ENCODE results near the gene ADRA2C. TPM values are rescaled to one million over a fixed set of nuclear protein-coding genes. Genes with fewer than 3 reads are reported as not detected.

ADRA2C gene
- total RNA-seq, 1 experiment from 2014 or later, result 28.1 TPM

DNA sequence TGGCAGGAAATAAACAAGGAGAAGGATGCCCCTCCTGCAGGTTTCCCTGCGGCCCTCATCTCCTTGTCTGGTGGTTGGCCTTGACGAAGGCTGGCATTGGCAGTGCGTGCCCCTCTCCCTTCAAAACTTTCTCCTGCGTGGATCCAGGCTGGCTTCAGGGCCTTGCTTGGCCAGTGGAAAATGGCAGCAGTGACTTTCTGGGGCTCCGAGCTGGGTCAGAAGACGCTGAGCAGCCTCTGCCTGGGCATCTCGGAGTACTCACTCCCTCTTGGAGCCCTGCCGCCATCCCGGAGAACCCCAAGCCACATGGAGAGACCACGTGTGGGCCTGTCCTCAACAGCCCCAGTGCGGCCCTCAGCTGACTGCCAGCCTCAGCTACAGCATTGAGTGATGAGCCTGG lies 39.5 kb downstream of the ADRA2C start (continued):
- TF ChIP-seq TCF7L2 (IDR thresholded peaks at IDR 0.05; ENCODE audit: borderline replicate concordance, extremely low read depth, insufficient read depth, insufficient read length) (no peak), RAD21 (IDR thresholded peaks at IDR 0.05; ENCODE audit: low read depth) (no peak), EGR1 (IDR thresholded peaks at IDR 0.05; ENCODE audit: low read depth) (no peak), CBX3 (IDR thresholded peaks at IDR 0.05; ENCODE audit: low read depth) (no peak), SP1 (IDR thresholded peaks at IDR 0.05; ENCODE audit: low read depth) (no peak), YY1 (IDR thresholded peaks at IDR 0.05; ENCODE audit: extremely low read depth, insufficient replicate concordance, low read depth, low read length) (no peak)
- TF ChIP-seq, protein P1, sequence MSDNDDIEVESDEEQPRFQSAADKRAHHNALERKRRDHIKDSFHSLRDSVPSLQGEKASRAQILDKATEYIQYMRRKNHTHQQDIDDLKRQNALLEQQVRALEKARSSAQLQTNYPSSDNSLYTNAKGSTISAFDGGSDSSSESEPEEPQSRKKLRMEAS (IDR thresholded peaks at IDR 0.05), result no peak

DNA sequence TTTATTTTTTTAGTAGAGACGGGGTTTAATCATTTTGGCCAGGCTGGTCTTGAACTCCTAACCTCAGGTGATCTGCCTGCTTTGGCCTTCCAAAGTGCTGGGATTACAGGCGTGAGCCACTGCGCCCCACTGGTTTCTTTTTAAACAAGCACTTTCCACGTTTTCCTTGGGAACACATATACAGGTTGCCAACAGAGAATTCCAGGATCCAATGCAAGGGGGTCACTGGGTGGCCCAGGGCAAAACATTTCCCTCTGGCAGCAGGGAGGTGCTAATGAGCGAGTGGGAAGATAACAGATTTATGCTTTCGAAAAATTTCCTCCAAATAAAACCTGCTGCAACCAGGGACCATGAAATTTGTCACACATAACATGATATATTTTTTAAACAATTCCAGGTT lies 41.1 kb downstream of the ADRA2C start:
- Histone ChIP-seq H3K4me1 (ENCODE audit: control insufficient read depth in 1 of 2, insufficient read depth in 2 of 2, low read length in 2 of 2) (no peaks in the 10 kb centered on the region), H3K36me3 (ENCODE audit: control insufficient read depth in 1 of 2, insufficient read depth in 2 of 2, low read length in 2 of 2) (no peaks in the 10 kb centered on the region), H3K9me3 (ENCODE audit: control insufficient read depth in 1 of 2, insufficient read depth in 1 of 2, low read depth in 1 of 2, low read length in 2 of 2) (no peaks in the 10 kb centered on the region), H3K4me3 (replicated peaks in 1 of 2; ENCODE audit: low read depth in 1 of 2, low read length in 2 of 2) (no peak overlapping the region), H3K9me2 (ENCODE audit: insufficient read depth) (no peaks in the 10 kb centered on the region), H3K27ac (ENCODE audit: low read depth, low read length) (no peak overlapping the region), H2AFZ (ENCODE audit: low read depth, low read length, poor library complexity, severe bottlenecking) (no peak overlapping the region), H4K20me1 (ENCODE audit: insufficient read depth) (no peaks in the 10 kb centered on the region), H3K79me2 (ENCODE audit: insufficient read depth, low read length) (no peaks in the 10 kb centered on the region), H3K4me2 (ENCODE audit: low read length) (no peak overlapping the region), H3K9ac (ENCODE audit: low read length) (no peak overlapping the region), H3K27me3 (ENCODE audit: insufficient read depth, low read length) (peaks cover 17% of the 10 kb centered on the region)
- intact Hi-C loops (cut with micrococcal nuclease), result no loop called here
- ChIA-PET POLR2A (no interaction called here), CTCF (no interaction called here), RAD21 (ENCODE audit: low non-redundant PET in 1 of 2, low total read pairs in 2 of 2, uncharacterized antibody in 2 of 2, unreplicated experiment in 2 of 2) (no interaction called here)
- no TSS peak for BruUV-seq (replicated peaks)
- ATAC-seq (no peak), DNase-seq (ENCODE audit: low read depth, low spot score) (no peak)
- no peak for TF ChIP-seq ZNF274 (IDR thresholded peaks at IDR 0.05; ENCODE audit: low read depth, low read length)
- no peak for TF ChIP-seq CBX3 (IDR thresholded peaks at IDR 0.05; ENCODE audit: low read depth)
- no peak for TF ChIP-seq YY1 (IDR thresholded peaks at IDR 0.05; ENCODE audit: extremely low read depth, insufficient replicate concordance, low read depth, low read length)
- TF ChIP-seq, protein P2, sequence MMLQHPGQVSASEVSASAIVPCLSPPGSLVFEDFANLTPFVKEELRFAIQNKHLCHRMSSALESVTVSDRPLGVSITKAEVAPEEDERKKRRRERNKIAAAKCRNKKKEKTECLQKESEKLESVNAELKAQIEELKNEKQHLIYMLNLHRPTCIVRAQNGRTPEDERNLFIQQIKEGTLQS (IDR thresholded peaks at IDR 0.05), result no peak
- no peak for TF ChIP-seq FOSL1 (IDR thresholded peaks at IDR 0.05; ENCODE audit: low read depth)
- TF ChIP-seq, protein P1 (IDR thresholded peaks at IDR 0.05), result no peak
- TF ChIP-seq, protein P3, sequence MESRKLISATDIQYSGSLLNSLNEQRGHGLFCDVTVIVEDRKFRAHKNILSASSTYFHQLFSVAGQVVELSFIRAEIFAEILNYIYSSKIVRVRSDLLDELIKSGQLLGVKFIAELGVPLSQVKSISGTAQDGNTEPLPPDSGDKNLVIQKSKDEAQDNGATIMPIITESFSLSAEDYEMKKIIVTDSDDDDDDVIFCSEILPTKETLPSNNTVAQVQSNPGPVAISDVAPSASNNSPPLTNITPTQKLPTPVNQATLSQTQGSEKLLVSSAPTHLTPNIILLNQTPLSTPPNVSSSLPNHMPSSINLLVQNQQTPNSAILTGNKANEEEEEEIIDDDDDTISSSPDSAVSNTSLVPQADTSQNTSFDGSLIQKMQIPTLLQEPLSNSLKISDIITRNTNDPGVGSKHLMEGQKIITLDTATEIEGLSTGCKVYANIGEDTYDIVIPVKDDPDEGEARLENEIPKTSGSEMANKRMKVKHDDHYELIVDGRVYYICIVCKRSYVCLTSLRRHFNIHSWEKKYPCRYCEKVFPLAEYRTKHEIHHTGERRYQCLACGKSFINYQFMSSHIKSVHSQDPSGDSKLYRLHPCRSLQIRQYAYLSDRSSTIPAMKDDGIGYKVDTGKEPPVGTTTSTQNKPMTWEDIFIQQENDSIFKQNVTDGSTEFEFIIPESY (IDR thresholded peaks at IDR 0.05; ENCODE audit: extremely low read depth, insufficient replicate concordance, low read length), result no peak
- no peak for TF ChIP-seq EGR1 (IDR thresholded peaks at IDR 0.05; ENCODE audit: low read depth)
- no peak for TF ChIP-seq CEBPB (IDR thresholded peaks at IDR 0.05; ENCODE audit: low read depth)
- TF ChIP-seq ZFX (IDR thresholded peaks at IDR 0.05), result no peak
- no peak for TF ChIP-seq JUND (IDR thresholded peaks at IDR 0.05)
- TF ChIP-seq EZH2 (IDR thresholded peaks at IDR 0.05), result no peak
- no peak for TF ChIP-seq SP1 (IDR thresholded peaks at IDR 0.05; ENCODE audit: low read depth)
- TF ChIP-seq, protein P4, sequence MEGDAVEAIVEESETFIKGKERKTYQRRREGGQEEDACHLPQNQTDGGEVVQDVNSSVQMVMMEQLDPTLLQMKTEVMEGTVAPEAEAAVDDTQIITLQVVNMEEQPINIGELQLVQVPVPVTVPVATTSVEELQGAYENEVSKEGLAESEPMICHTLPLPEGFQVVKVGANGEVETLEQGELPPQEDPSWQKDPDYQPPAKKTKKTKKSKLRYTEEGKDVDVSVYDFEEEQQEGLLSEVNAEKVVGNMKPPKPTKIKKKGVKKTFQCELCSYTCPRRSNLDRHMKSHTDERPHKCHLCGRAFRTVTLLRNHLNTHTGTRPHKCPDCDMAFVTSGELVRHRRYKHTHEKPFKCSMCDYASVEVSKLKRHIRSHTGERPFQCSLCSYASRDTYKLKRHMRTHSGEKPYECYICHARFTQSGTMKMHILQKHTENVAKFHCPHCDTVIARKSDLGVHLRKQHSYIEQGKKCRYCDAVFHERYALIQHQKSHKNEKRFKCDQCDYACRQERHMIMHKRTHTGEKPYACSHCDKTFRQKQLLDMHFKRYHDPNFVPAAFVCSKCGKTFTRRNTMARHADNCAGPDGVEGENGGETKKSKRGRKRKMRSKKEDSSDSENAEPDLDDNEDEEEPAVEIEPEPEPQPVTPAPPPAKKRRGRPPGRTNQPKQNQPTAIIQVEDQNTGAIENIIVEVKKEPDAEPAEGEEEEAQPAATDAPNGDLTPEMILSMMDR (IDR thresholded peaks at IDR 0.05 in 2 of 3, conservative IDR thresholded peaks at IDR 0.05 in 1 of 3; ENCODE audit: borderline replicate concordance in 1 of 3, insufficient read depth in 1 of 3, low read depth in 2 of 3, low read length in 2 of 3), result no peak
- TF ChIP-seq SIN3A (IDR thresholded peaks at IDR 0.05; ENCODE audit: low read depth), result no peak
- no peak for TF ChIP-seq POLR2A (IDR thresholded peaks at IDR 0.05; ENCODE audit: borderline replicate concordance, extremely low read depth, insufficient read depth, insufficient read length)

Data from HCT116 (cell line).